ENCODE measurements around the gene ANKRD36.
"Not testable (repeated sequence)": the region's sequence is repeated elsewhere in the genome, so short reads cannot be mapped to it uniquely, and the experiment has no call there.

DNA sequence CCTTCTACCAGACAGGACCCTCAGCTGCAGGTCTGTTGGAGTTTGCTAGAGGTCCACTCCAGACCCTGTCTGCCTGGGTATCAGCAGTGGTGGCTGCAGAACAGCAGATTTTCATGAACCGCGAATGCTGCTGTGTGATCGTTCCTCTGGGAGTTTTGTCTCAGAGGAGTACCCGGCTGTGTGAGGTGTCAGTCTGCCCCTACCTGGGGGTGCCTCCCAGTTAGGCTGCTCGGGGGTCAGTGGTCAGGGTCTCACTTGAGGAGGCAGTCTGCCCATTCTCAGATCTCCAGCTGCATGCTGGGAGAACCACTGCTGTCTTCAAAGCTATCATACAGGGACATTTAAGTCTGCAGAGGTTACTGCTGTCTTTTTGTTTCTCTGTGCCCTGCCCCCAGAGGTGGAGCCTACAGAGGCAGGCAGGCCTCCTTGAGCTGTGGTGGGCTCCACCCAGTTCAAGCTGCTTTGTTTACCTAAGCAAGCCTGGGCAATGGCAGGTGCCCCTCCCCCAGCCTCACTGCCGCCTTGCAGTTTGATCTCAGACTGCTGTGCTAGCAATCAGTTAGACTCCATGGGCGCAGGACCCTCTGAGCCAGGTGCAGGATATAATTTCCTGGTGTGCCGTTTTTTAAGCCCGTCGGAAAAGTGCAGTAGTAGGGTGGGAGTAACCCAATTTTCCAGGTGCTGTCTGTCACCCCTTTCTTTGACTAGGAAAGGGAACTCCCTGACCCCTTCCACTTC, 118.1 kb downstream of the ANKRD36 start:
- TF ChIP-seq, protein P1, sequence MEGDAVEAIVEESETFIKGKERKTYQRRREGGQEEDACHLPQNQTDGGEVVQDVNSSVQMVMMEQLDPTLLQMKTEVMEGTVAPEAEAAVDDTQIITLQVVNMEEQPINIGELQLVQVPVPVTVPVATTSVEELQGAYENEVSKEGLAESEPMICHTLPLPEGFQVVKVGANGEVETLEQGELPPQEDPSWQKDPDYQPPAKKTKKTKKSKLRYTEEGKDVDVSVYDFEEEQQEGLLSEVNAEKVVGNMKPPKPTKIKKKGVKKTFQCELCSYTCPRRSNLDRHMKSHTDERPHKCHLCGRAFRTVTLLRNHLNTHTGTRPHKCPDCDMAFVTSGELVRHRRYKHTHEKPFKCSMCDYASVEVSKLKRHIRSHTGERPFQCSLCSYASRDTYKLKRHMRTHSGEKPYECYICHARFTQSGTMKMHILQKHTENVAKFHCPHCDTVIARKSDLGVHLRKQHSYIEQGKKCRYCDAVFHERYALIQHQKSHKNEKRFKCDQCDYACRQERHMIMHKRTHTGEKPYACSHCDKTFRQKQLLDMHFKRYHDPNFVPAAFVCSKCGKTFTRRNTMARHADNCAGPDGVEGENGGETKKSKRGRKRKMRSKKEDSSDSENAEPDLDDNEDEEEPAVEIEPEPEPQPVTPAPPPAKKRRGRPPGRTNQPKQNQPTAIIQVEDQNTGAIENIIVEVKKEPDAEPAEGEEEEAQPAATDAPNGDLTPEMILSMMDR (IDR thresholded peaks at IDR 0.05; ENCODE audit: low read depth, low read length): not testable (repeated sequence)
- not testable (repeated sequence) for TF ChIP-seq EZH2phosphoT487 (IDR thresholded peaks at IDR 0.05; ENCODE audit: low read depth)

All from OCI-LY3 (cell line).